Mucosa of rectum (tissue), 2 donors: Measurements from ENCODE around the gene AMIGO3.
"Not testable (repeated sequence)": the region's sequence is repeated elsewhere in the genome, so short reads cannot be mapped to it uniquely, and the experiment has no call there.

Source experiments
- H3K27ac ChIP-seq, 2 donors: one replicate each; pipeline ENCODE4 v1.7.0; 2013; ENCODE audit warnings: inconsistent platforms in 2 of 2, low read depth in 2 of 2, low read length in 2 of 2
- H3K27me3 ChIP-seq, 2 donors: one replicate each; pipeline ENCODE4 v1.7.0; 2013; ENCODE audit warnings: low read length in 2 of 2; ENCODE audit not compliant: control insufficient read depth in 2 of 2, insufficient read depth in 2 of 2
- H3K36me3 ChIP-seq, 2 donors: one replicate each; pipeline ENCODE4 v1.7.0; 2013; ENCODE audit warnings: low read length in 2 of 2; ENCODE audit not compliant: control insufficient read depth in 2 of 2, insufficient read depth in 2 of 2
- H3K4me1 ChIP-seq, 2 donors: one replicate each; pipeline ENCODE4 v1.7.0; 2013; ENCODE audit warnings: low read length in 2 of 2, mild to moderate bottlenecking in 1 of 2; ENCODE audit not compliant: control insufficient read depth in 2 of 2, insufficient read depth in 2 of 2
- H3K4me3 ChIP-seq, 2 donors: one replicate each; pipeline ENCODE4 v1.7.0; 2013; ENCODE audit warnings: low read length in 2 of 2
- H3K9ac ChIP-seq, 2 donors: one replicate each; pipeline ENCODE4 v1.7.0; 2013; ENCODE audit warnings: low read length in 2 of 2, low read depth in 1 of 2, mild to moderate bottlenecking in 1 of 2
- H3K9me3 ChIP-seq, 2 donors: one replicate each; pipeline ENCODE4 v1.7.0; 2013; ENCODE audit warnings: low read length in 2 of 2; ENCODE audit not compliant: control insufficient read depth in 2 of 2
- donor health status: healthy.
- donor health status: Normal muscosa, but diverticular disease.

Gene AMIGO3

GRCh38 chr3:49690856-49691255 is 28.6 kb downstream of the AMIGO3 start:
- not testable (repeated sequence) for H3K27ac ChIP-seq, H3K36me3 ChIP-seq, H3K9me3 ChIP-seq, H3K27me3 ChIP-seq, H3K4me3 ChIP-seq, H3K9ac ChIP-seq
- peaks cover 11 to 20% of the 10 kb centered on the region in 2 donors for H3K4me1 ChIP-seq

GRCh38 chr3:49689908-49690624 is 29.4 kb downstream of the AMIGO3 start:
- not testable (repeated sequence) for H3K9me3 ChIP-seq, H3K27me3 ChIP-seq, H3K36me3 ChIP-seq
- peak overlapping the region; percentile 80 to 86 for H3K9ac ChIP-seq
- peak overlapping the region; percentile 91 to 97 for H3K4me3 ChIP-seq
- peak overlapping the region in 1 of 2 donors; percentile 75 for H3K27ac ChIP-seq
- H3K4me1 ChIP-seq: peaks cover 11 to 20% of the 10 kb centered on the region in 2 donors

- H3K27me3 ChIP-seq: no peaks in the 10 kb centered on the region
- peak within 1 kb of the TSS; percentile 84 to 86 for H3K9ac ChIP-seq
- peak within 1 kb of the TSS; percentile 70 to 75 for H3K27ac ChIP-seq
- H3K9me3 ChIP-seq: no peaks in the 10 kb centered on the region
- peak within 1 kb of the TSS; percentile 91 to 97 for H3K4me3 ChIP-seq
- H3K36me3 ChIP-seq: peaks cover 0 to under 1% of the 10 kb centered on the region in 2 donors
- H3K4me1 ChIP-seq: peaks cover 11 to 20% of the 10 kb centered on the region in 2 donors
These were observed 30.2 kb downstream of the AMIGO3 start, which contains the start of the genes MST1 and RNF123 for GRCh38 chr3:49689046-49689907. TSS of gene MST1 (minus strand) at chr3:49689474. CDS start at chr3:49688691, 783 bp downstream. TSS of gene RNF123 (plus strand) at chr3:49689557. CDS start at chr3:49691166, 1,609 bp downstream.

GRCh38 chr3:49688338-49689045 is 31.0 kb downstream of the AMIGO3 start:
- Histone ChIP-seq H3K4me3 (peak overlapping the region; percentile 91 to 97), H3K4me1 (peaks cover 11 to 20% of the 10 kb centered on the region in 2 donors), H3K27ac (peak overlapping the region; percentile 70 to 75), H3K9ac (peak overlapping the region; percentile 84 to 86)
- not testable (repeated sequence) for H3K36me3 ChIP-seq, H3K27me3 ChIP-seq, H3K9me3 ChIP-seq

- H3K27ac ChIP-seq, H3K9me3 ChIP-seq, H3K27me3 ChIP-seq, H3K9ac ChIP-seq, H3K4me3 ChIP-seq: not testable (repeated sequence)
- H3K4me1 ChIP-seq: peaks cover 11 to 20% of the 10 kb centered on the region in 2 donors
- H3K36me3 ChIP-seq: peaks cover 15% of the 10 kb centered on the region in 2 donors
These were observed 32.1 kb downstream of the AMIGO3 start for GRCh38 chr3:49687424-49687795.

- peaks cover 11 to 20% of the 10 kb centered on the region in 2 donors for H3K4me1 ChIP-seq
- peaks cover 20% of the 10 kb centered on the region in 2 donors for H3K36me3 ChIP-seq
- peak overlapping the region in 1 of 2 donors; percentile 51 for H3K9ac ChIP-seq
- H3K27ac ChIP-seq, H3K9me3 ChIP-seq, H3K27me3 ChIP-seq: not testable (repeated sequence)
- H3K4me3 ChIP-seq: peak overlapping the region; percentile 43 to 62
These were observed 32.6 kb downstream of the AMIGO3 start for GRCh38 chr3:49686769-49687423.

GRCh38 chr3:49686346-49686745 is 33.1 kb downstream of the AMIGO3 start:
- not testable (repeated sequence) for H3K27ac ChIP-seq, H3K27me3 ChIP-seq, H3K9me3 ChIP-seq
- H3K9ac ChIP-seq: peak overlapping the region in 1 of 2 donors; percentile 51
- peaks cover 25 to 26% of the 10 kb centered on the region in 2 donors for H3K36me3 ChIP-seq
- peak overlapping the region; percentile 43 to 62 for H3K4me3 ChIP-seq
- peaks cover 11 to 19% of the 10 kb centered on the region in 2 donors for H3K4me1 ChIP-seq

- Histone ChIP-seq H3K4me1 (peaks cover 11 to 17% of the 10 kb centered on the region in 2 donors), H3K36me3 (peaks cover 28 to 31% of the 10 kb centered on the region in 2 donors)
- H3K9ac ChIP-seq, H3K4me3 ChIP-seq, H3K27ac ChIP-seq, H3K9me3 ChIP-seq, H3K27me3 ChIP-seq: not testable (repeated sequence)
These were observed 33.6 kb downstream of the AMIGO3 start for GRCh38 chr3:49685846-49686245.

- Histone ChIP-seq H3K36me3 (peaks cover 34 to 38% of the 10 kb centered on the region in 2 donors), H3K4me1 (peaks cover 8 to 10% of the 10 kb centered on the region in 2 donors)
- not testable (repeated sequence) for H3K9me3 ChIP-seq, H3K4me3 ChIP-seq, H3K27ac ChIP-seq, H3K27me3 ChIP-seq, H3K9ac ChIP-seq
These were observed 34.4 kb downstream of the AMIGO3 start for GRCh38 chr3:49685103-49685502.
